ENCODE data around the gene BCAS1.

The BCAS1 gene

DNA sequence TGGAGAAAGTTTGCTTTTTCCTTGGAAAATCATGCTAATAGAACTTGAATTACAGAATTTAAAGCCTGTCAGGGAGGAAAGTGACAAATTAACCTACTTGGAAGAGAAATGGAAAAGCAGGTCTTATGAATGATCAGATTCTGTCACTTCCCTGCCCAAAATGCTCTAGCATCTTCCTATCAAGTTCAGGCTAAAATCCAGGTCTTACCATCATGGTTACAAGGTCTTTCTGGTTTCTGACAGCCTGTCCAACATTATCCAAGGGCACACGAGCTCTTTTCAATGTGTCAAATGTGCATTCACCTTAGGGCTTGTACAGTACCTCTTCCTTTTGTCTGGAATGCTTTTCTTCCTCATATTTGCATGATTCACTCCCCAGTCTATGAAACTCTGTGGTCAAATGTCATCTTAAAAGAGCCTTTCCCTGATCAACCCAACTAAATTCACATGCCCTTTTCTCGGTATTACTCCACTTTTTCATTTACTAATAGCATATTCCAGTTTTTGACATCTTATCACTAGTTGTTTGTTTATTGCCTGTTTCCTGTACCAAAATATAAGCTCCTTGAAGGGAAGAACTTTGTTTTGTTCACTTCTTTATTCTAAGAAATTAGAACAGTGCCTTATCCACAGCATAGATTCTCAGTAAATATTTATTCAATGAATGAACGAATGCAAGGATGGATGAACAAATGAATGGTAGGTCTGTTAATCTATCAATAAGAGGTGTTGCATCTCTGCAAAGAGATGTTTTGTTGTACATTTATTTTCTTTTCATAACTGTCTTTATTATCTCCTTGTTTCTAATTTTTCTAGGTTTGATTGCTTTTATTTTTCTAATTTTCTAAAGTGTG is 139.5 kb downstream of the BCAS1 start:
- no peak overlapping the region for H3K4me3 ChIP-seq (ENCODE audit: low read length)
- no peaks in the 10 kb centered on the region for H3K9me3 ChIP-seq (ENCODE audit: insufficient read depth, low read depth, low read length)
- H3K27me3 ChIP-seq (ENCODE audit: insufficient read depth, low read length) = no peaks in the 10 kb centered on the region
- no peaks in the 10 kb centered on the region for H3K36me3 ChIP-seq (ENCODE audit: insufficient read depth, low read length)
- WGBS = 84% methylated on average over 3 of the region's 3 CpGs
- H3K9ac ChIP-seq (ENCODE audit: low read depth, low read length) = no peak overlapping the region
- peaks cover 23% of the 10 kb centered on the region for H3K4me1 ChIP-seq (ENCODE audit: insufficient read depth, low read length)
- no peak overlapping the region for H3K27ac ChIP-seq (ENCODE audit: low read depth, low read length)

DNA sequence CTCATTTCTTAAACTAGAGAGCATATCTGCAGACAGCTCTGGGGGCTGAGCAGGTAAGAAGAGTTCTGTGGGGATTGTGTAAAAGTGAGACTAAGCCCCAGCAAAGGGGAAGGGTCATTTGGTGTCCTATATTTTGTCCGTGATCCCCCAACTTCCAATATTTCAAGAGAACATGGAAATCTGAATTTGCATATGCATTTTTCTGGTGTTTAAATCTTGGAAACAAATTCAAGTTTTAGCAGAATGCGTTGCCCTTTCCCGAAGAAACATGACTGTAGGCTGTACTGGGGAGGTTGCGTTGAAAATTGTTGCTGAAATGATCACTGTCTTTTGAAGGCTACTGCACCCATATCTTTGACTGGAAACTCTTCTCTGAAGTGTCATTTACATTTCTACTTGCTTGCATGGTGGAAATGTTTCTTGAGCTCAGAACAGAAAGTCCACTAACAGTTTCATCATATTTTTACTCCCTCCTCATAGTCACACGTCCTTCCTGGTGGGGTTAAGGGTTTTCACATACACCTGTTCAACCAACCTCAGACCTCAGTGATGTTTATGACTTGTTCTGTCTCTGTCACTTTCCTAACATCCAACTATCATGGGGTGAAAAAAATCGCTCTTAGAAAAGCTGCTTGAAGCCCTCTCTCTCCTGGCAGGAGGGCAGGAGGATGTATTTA is 140.3 kb downstream of the BCAS1 start:
- Histone ChIP-seq H3K27me3 (ENCODE audit: insufficient read depth, low read length) (no peaks in the 10 kb centered on the region), H3K36me3 (ENCODE audit: insufficient read depth, low read length) (no peaks in the 10 kb centered on the region), H3K4me3 (ENCODE audit: low read length) (no peak overlapping the region), H3K9ac (ENCODE audit: low read depth, low read length) (no peak overlapping the region), H3K9me3 (ENCODE audit: insufficient read depth, low read depth, low read length) (no peaks in the 10 kb centered on the region), H3K4me1 (ENCODE audit: insufficient read depth, low read length) (peaks cover 16% of the 10 kb centered on the region), H3K27ac (ENCODE audit: low read depth, low read length) (no peak overlapping the region)
- 87% methylated on average over 5 of the region's 6 CpGs for WGBS

DNA sequence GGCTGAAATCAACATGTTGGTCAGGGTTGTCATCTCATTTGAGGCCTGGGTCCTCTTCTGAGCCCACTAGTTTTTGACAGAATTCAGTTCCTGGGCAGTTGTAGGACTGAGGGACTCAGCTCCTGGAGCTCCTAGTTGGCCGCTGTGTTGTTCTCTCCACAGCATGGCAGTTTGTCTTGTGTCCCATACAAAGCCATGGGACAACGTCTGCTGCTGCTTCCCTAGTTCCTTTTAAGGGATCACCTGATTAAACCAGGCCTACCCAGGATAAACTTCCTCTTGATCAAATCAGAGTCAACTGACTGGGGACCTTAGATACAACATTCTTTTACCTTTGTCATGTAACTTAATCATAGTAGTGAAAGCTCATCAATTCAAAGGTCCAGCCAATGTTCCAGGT is 141.0 kb downstream of the BCAS1 start:
- WGBS = 90% methylated on average over 2 of the region's 2 CpGs
- no peak overlapping the region for H3K27ac ChIP-seq (ENCODE audit: low read depth, low read length)
- no peak overlapping the region for H3K9ac ChIP-seq (ENCODE audit: low read depth, low read length)
- no peaks in the 10 kb centered on the region for H3K36me3 ChIP-seq (ENCODE audit: insufficient read depth, low read length)
- H3K4me1 ChIP-seq (ENCODE audit: insufficient read depth, low read length) = peaks cover 9% of the 10 kb centered on the region; the same call in 1 of the 2 replicates
- no peaks in the 10 kb centered on the region for H3K27me3 ChIP-seq (ENCODE audit: insufficient read depth, low read length)
- H3K4me3 ChIP-seq (ENCODE audit: low read length) = no peak overlapping the region
- H3K9me3 ChIP-seq (ENCODE audit: insufficient read depth, low read depth, low read length) = no peaks in the 10 kb centered on the region

DNA sequence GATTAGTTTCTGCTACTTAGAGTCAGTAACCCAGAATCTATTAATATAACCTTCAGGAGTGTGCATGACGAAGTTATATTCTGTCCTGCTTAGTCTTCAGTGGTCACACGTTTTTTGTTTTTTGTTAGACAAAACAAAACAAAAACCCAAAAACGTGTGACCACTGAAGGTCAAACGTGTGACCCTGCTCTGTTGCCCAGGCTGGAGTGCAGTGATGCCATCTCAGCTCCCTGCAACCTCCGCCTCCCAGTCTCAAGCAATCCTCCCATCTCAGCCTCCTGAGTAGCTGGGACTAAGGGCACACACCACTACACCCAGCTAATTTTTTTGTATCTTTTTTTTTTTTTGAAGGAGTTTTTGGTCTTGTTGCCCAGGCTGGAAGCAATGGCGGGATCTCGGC is 142.4 kb downstream of the BCAS1 start:
- WGBS = 91% methylated on average over 7 of the region's 7 CpGs
- H3K27ac ChIP-seq (ENCODE audit: low read depth, low read length) = no peak overlapping the region
- no peaks in the 10 kb centered on the region for H3K9me3 ChIP-seq (ENCODE audit: insufficient read depth, low read depth, low read length)
- peaks cover 7% of the 10 kb centered on the region; the same call in 1 of the 2 replicates for H3K4me1 ChIP-seq (ENCODE audit: insufficient read depth, low read length)
- H3K36me3 ChIP-seq (ENCODE audit: insufficient read depth, low read length) = no peaks in the 10 kb centered on the region
- no peak overlapping the region for H3K9ac ChIP-seq (ENCODE audit: low read depth, low read length)
- no peak overlapping the region for H3K4me3 ChIP-seq (ENCODE audit: low read length)
- H3K27me3 ChIP-seq (ENCODE audit: insufficient read depth, low read length) = no peaks in the 10 kb centered on the region

DNA sequence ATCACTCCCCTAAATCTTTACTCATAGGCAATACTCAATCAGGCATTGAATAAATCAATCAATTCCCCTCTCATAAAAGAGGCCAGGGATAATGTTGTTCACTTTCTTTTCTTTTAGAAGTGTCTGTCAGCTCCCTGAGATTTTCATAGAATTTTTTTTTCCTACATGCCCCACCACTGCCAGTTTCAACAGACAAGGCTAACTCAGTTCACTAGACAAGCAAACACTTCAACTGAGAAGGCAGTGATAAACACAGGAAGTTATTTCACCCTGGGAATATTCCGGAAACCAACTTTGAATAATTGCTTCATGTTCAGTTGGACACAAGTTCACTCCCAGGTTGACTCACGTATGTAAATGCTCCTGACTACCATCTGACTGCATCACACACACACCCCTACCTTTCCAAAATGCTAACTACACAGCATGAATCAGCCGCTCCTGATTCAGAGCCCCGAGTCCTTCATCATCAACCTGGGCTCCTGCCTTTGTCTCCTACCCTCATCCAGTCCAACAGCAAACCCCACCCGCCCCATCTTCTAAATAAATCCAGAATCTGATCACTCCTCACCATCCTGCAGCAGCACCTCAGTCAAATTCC is 143.9 kb downstream of the BCAS1 start:
- 61% methylated on average over 5 of the region's 5 CpGs for WGBS
- no peak overlapping the region for H3K27ac ChIP-seq (ENCODE audit: low read depth, low read length)
- H3K9ac ChIP-seq (ENCODE audit: low read depth, low read length) = no peak overlapping the region
- H3K27me3 ChIP-seq (ENCODE audit: insufficient read depth, low read length) = no peaks in the 10 kb centered on the region
- no peak overlapping the region for H3K4me3 ChIP-seq (ENCODE audit: low read length)
- H3K4me1 ChIP-seq (ENCODE audit: insufficient read depth, low read length) = peaks cover 9% of the 10 kb centered on the region
- no peaks in the 10 kb centered on the region for H3K9me3 ChIP-seq (ENCODE audit: insufficient read depth, low read depth, low read length)
- H3K36me3 ChIP-seq (ENCODE audit: insufficient read depth, low read length) = no peaks in the 10 kb centered on the region

DNA sequence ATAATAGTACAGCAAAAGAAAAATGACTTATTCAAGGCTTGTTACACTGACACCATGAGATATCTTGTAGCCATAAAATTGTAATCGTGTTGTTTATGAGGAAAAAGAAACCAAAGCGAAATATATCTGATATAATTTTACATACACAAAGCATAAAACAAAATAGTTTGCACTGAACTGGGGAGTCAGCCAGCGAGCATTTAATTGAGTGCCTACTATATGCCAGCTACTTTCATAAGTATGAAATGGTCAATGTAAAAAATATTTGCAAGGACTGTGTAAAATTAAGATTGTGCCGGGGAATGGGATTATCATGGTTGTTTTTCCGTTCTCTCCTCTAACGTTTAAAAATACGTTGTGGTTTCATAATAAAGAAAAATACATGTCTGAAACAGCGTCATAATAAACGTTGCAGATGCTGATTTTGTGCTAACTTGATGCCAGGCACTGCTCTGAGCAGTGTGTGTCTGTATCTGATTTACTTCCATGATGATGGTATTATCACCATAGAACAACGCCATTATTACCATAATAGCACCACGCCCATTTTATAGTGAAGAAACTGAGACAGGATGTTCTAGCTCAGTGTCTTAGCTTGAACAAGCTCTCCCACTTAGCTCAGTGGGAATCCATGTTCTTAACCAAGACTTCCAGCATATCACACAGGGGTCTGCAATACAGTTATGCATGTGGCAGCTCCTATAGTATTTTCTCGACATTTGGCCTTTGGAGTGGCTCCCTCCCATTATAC is 144.6 kb downstream of the BCAS1 start:
- no peak overlapping the region for H3K27ac ChIP-seq (ENCODE audit: low read depth, low read length)
- 93% methylated on average over 10 of the region's 12 CpGs for WGBS

DNA sequence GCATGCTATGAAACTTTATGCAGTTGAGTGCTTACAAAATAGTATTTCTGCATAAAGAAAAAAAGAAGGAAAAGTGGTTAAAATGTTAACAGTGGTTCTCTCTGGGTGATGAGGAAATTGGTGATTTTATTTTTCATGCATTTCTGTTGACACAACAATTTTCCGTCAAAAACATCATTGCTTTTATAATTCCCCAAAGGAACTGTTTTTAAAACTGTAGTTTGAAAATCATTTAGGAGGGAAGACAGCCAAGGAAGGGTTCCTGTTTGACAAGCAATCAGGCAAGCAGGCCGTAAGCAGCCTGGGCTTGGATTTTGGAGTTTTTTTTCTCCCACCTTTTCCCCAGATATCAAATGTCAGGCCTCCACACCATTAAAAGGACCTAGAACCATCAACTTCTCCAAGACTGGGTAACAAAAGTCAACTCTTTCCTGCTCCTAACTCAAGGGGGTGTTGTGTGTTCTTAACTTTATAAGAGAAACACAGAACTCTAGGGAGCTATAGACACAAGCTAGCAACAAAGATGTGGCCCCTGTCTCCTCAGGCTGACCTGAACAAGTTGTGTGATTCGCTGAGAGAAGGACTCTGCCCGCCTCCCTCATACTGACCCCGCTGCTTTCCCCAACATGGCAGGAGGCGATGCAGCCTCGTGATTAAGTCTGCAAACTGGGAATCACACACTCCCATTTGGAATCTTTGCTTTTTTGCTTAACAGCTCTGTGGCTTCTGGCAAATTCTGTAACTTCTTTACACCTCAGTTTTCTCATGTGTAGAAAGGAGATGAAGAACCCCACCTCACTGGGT is 146.6 kb downstream of the BCAS1 start:
- Histone ChIP-seq H3K4me3 (ENCODE audit: low read length) (no peak overlapping the region), H3K27ac (ENCODE audit: low read depth, low read length) (no peak overlapping the region), H3K9ac (ENCODE audit: low read depth, low read length) (no peak overlapping the region), H3K4me1 (ENCODE audit: insufficient read depth, low read length) (peaks cover 22% of the 10 kb centered on the region), H3K36me3 (ENCODE audit: insufficient read depth, low read length) (no peaks in the 10 kb centered on the region), H3K27me3 (ENCODE audit: insufficient read depth, low read length) (no peaks in the 10 kb centered on the region), H3K9me3 (ENCODE audit: insufficient read depth, low read depth, low read length) (no peaks in the 10 kb centered on the region)
- 88% methylated on average over 6 of the region's 7 CpGs for WGBS

More for the DNA sequence above, 144.6 kb downstream of the BCAS1 start:
- no peaks in the 10 kb centered on the region for H3K9me3 ChIP-seq (ENCODE audit: insufficient read depth, low read depth, low read length)
- H3K9ac ChIP-seq (ENCODE audit: low read depth, low read length) = no peak overlapping the region
- peaks cover 16% of the 10 kb centered on the region for H3K4me1 ChIP-seq (ENCODE audit: insufficient read depth, low read length)
- H3K36me3 ChIP-seq (ENCODE audit: insufficient read depth, low read length) = no peaks in the 10 kb centered on the region
- no peak overlapping the region for H3K4me3 ChIP-seq (ENCODE audit: low read length)
- H3K27me3 ChIP-seq (ENCODE audit: insufficient read depth, low read length) = no peaks in the 10 kb centered on the region

DNA sequence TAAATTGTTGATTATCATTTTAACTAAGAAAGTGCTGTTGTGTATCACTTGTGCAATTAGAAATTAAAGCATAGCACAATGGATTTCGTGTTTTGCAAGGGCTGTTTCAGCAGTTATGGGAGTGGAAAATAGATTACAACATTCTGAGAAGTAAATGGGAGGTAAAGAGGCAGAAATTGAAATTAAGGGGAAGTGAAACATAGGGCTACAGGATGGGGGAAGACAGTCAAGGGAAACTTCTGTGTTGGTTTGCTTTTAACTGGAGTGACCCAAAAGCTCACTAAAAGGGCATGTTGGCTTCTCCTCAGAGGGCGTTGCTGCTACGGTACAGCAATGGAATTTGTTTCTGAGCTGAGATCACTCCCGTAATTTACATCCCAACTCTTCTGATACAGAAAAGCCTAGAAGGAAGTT is 147.5 kb downstream of the BCAS1 start:
- no peaks in the 10 kb centered on the region for H3K27me3 ChIP-seq (ENCODE audit: insufficient read depth, low read length)
- H3K36me3 ChIP-seq (ENCODE audit: insufficient read depth, low read length) = no peaks in the 10 kb centered on the region
- WGBS = 89% methylated on average over 4 of the region's 4 CpGs
- no peak overlapping the region for H3K4me3 ChIP-seq (ENCODE audit: low read length)
- H3K9ac ChIP-seq (ENCODE audit: low read depth, low read length) = no peak overlapping the region
- H3K9me3 ChIP-seq (ENCODE audit: insufficient read depth, low read depth, low read length) = no peaks in the 10 kb centered on the region
- H3K27ac ChIP-seq (ENCODE audit: low read depth, low read length) = no peak overlapping the region
- H3K4me1 ChIP-seq (ENCODE audit: insufficient read depth, low read length) = peaks cover 28% of the 10 kb centered on the region

DNA sequence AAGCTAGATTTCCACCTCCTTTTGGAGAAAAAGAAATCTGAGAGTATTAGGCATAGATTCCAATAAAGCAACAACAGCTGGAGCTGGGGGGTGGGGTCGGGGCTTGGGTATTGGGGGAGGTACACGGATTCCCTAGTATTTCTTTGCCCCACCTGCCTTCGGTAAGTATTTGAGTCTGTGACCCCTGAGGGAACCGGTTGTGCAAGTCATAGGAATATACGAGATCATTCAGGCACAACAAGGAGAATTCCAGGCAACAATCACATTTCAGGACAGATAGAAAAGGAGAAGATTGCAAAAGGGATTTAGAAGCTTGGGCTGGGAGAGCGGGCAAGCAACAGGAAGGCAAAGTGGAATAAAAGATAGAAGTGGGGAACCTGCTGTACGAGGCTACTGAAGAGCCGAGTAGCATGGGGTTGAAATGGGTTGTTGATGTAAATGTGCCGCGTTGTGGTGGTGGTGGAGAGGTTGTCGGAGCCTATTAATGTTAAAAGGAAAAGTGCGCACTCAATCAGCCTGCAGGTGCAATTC is 148.9 kb downstream of the BCAS1 start:
- Histone ChIP-seq H3K27ac (ENCODE audit: low read depth, low read length) (no peak overlapping the region), H3K9me3 (ENCODE audit: insufficient read depth, low read depth, low read length) (no peaks in the 10 kb centered on the region), H3K27me3 (ENCODE audit: insufficient read depth, low read length) (no peaks in the 10 kb centered on the region), H3K4me3 (ENCODE audit: low read length) (no peak overlapping the region), H3K9ac (ENCODE audit: low read depth, low read length) (no peak overlapping the region), H3K36me3 (ENCODE audit: insufficient read depth, low read length) (no peaks in the 10 kb centered on the region), H3K4me1 (ENCODE audit: insufficient read depth, low read length) (peaks cover 37% of the 10 kb centered on the region)
- 84% methylated on average over 12 of the region's 12 CpGs for WGBS

DNA sequence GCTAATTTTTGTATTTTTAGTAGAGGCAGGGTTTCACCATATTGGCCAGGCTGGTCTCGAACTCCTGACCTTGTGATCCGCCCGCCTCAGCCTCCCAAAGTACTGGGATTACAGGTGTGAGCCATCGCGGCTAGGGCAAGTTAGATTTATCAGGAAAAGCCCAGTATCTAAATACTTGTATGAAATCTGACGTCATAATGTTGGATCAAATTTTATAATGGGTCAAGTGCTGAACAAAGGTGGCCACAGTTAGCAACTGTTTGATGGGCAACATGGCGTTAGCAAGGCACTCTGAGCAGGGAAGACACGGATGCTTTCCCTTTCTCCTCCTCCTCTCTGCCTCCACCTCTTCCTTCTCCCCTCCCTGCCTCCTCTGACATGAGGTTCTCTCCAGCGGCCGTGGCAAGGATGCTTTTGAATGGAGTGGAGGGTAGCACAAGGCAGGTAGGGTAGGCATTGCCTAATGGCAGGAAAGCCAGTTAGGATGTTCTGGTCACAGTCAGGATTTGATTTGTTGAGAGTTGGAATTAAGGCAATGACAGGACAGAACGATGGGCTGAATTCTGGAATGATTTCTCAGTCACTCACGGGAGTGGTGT is 149.6 kb downstream of the BCAS1 start:
- WGBS = 90% methylated on average over 12 of the region's 12 CpGs
- no peaks in the 10 kb centered on the region for H3K36me3 ChIP-seq (ENCODE audit: insufficient read depth, low read length)
- no peak overlapping the region for H3K4me3 ChIP-seq (ENCODE audit: low read length)
- no peak overlapping the region for H3K27ac ChIP-seq (ENCODE audit: low read depth, low read length)
- no peak overlapping the region for H3K9ac ChIP-seq (ENCODE audit: low read depth, low read length)
- H3K27me3 ChIP-seq (ENCODE audit: insufficient read depth, low read length) = no peaks in the 10 kb centered on the region
- H3K4me1 ChIP-seq (ENCODE audit: insufficient read depth, low read length) = peaks cover 40% of the 10 kb centered on the region
- no peaks in the 10 kb centered on the region for H3K9me3 ChIP-seq (ENCODE audit: insufficient read depth, low read depth, low read length)

All from HUES64 (cell line).